PFSK-1 (cell line): ENCODE results near the gene GPC3.

Experiments
- FOXP2 ChIP-seq: optimal IDR thresholded peaks from 2 replicates; pipeline ENCODE3; 2011; ENCODE audit warnings: borderline replicate concordance, control low read depth, inconsistent platforms; ENCODE audit not compliant: insufficient read depth; ENCODE audit errors: extremely low read length, extremely low read depth
- POLR2AphosphoS5 ChIP-seq: IDR thresholded peaks from 2 replicates; pipeline ENCODE4 v1.6.1; 2012; ENCODE audit warnings: low read depth, mild to moderate bottlenecking, control low read depth, low read length, moderate library complexity
- REST ChIP-seq, 2 experiments: IDR thresholded peaks; 2 replicates each; pipeline versions ENCODE4 v1.6.1 to v1.8.0; 2011 to 2012; ENCODE audit warnings: low read depth in 2 of 2, low read length in 2 of 2, control low read depth in 1 of 2, inconsistent platforms in 1 of 2, mild to moderate bottlenecking in 1 of 2, moderate library complexity in 1 of 2; ENCODE audit not compliant: insufficient read depth in 1 of 2
- SIN3A ChIP-seq: IDR thresholded peaks from 2 replicates; pipeline ENCODE4 v1.6.1; 2012; ENCODE audit warnings: mild to moderate bottlenecking, low read length, moderate library complexity, borderline replicate concordance; ENCODE audit not compliant: insufficient read depth
- TAF1 ChIP-seq: IDR thresholded peaks from 2 replicates; pipeline ENCODE4 v1.6.1; 2012; ENCODE audit warnings: low read length, control low read depth, borderline replicate concordance; ENCODE audit not compliant: insufficient read depth

GPC3 gene

DNA sequence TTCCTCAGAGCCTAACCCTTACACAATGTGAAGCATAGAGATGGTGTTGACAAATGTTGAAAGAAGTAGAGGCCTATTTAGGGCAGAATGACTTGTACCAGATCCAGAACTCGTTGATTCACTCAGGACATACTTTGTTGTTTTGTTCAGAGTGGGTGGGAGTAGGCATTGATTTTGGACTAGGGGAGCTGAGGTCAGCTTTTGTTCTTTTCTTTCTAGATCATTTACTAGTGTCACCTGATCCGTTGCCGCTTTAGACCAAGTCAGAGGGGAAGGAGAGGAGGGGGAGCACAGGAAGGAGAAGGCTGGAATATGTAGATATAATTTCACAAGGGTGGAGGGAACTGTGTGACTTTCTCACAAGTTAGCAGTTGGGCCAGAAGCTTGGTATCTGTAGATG, 287.7 kb downstream of the GPC3 start:
- TF ChIP-seq SIN3A (no peak), REST (IDR thresholded peaks at IDR 0.05; ENCODE audit: insufficient read depth in 1 of 2, low read depth in 2 of 2, low read length in 2 of 2) (no peak), FOXP2 (no peak), POLR2AphosphoS5 (no peak), TAF1 (no peak)

DNA sequence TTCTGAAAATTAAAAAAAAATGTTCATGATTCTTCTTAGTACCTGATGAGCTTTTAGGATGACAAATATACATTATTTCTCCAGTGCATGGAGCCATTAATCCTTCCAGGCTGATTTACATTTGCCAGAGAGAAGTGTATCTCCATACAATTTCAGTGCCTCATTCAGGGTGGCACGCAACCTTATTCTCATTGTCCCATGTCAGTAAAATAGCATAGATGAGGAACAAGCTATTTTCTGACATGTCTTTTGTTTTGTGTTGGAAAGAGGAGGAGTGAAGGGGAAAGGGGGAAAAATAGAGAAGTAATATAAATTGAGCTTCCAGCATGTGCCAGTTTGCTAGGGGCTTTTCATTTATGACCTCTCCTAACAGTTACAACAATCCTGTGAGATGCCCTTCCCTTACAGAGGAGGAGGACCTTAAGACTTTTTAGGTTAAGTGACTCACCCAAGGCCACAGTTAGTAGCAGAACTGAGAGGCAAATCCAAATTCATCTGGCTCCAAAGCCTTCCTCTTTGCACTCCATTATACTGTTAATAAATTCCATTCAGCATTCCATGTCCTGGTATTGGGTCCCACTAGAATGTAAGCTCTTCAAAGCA, 295.3 kb downstream of the GPC3 start:
- TF ChIP-seq SIN3A: no peak
- no peak for TF ChIP-seq REST (IDR thresholded peaks at IDR 0.05; ENCODE audit: insufficient read depth in 1 of 2, low read depth in 2 of 2, low read length in 2 of 2)
- TF ChIP-seq TAF1: no peak
- no peak for TF ChIP-seq POLR2AphosphoS5
- no peak for TF ChIP-seq FOXP2

DNA sequence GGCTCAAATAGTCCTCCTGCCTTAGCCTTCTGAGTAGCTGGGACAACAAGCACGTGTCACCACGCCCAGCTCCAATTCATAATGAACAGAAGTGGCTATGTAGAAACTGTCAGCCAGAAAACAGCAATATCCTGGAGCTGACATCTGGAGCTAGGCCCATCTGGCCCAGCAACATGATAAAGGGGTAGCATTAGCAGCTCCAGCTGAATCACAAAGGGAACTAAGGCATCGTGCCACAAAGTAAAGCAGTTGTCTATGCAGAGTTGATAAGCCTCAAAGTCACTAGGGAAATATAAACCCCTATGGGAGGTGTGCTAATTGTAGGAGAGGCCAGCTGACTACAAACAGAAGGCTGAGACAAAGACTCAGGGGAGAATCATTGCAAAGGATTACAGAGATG, 299.6 kb downstream of the GPC3 start:
- no peak for TF ChIP-seq SIN3A
- TF ChIP-seq POLR2AphosphoS5: no peak
- TF ChIP-seq FOXP2: no peak
- no peak for TF ChIP-seq REST (IDR thresholded peaks at IDR 0.05; ENCODE audit: insufficient read depth in 1 of 2, low read depth in 2 of 2, low read length in 2 of 2)
- TF ChIP-seq TAF1: no peak

DNA sequence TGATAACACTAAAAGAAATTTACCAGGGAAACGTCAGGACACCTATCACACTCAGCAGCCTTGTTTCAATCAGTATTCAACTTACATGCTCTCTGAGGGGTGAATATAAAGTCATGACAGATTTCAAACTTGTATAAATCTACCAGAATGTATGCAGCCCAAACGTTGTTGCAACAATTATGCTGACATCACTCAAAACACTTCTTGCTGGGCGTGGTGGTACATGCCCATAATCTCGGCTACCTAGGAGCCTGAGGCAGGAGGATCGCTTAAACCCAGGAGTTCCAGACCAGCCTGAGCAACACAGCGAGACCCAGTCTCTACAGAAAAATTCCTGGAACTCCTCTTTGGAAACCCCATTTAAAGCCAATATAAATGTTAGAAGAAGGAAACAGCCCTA, 303.5 kb downstream of the GPC3 start:
- TF ChIP-seq POLR2AphosphoS5 (no peak), REST (IDR thresholded peaks at IDR 0.05; ENCODE audit: insufficient read depth in 1 of 2, low read depth in 2 of 2, low read length in 2 of 2) (no peak), TAF1 (no peak), SIN3A (no peak), FOXP2 (no peak)

GRCh38 chrX:133681421-133681820, 304.0 kb downstream of the GPC3 start:
- TF ChIP-seq TAF1 (no peak), POLR2AphosphoS5 (no peak), SIN3A (no peak), REST (IDR thresholded peaks at IDR 0.05; ENCODE audit: insufficient read depth in 1 of 2, low read depth in 2 of 2, low read length in 2 of 2) (no peak)
